Type B pancreatic cell (in vitro differentiated cells): ENCODE measurements around the gene ENPP1. TPM values are rescaled to one million over a fixed set of nuclear protein-coding genes. Genes with fewer than 3 reads are reported as not detected.
A peak's percentile ranks its signal among the peaks of the same experiment; 100 is the strongest.
"Not testable (repeated sequence)": the region's sequence is repeated elsewhere in the genome, so short reads cannot be mapped to it uniquely, and the experiment has no call there.

ENCODE experiments used
- DNase-seq: peaks from one replicate; pipeline ENCODE4 v3.0.0; 2021; ENCODE audit warnings: mixed read lengths; ENCODE audit not compliant: unreplicated experiment; ENCODE audit errors: extremely low spot score
- H3K27ac Mint-ChIP-seq: 2 replicates; pipeline ENCODE4 v1.8.0; 2021; ENCODE audit warnings: mild to moderate bottlenecking, mixed read lengths
- H3K27me3 Mint-ChIP-seq: 2 replicates; pipeline ENCODE4 v1.8.0; 2021; ENCODE audit warnings: mixed read lengths
- H3K36me3 Mint-ChIP-seq: 2 replicates; pipeline ENCODE4 v1.8.0; 2021; ENCODE audit warnings: mixed read lengths
- H3K4me1 Mint-ChIP-seq: one replicate; pipeline ENCODE4 v1.8.0; 2021; ENCODE audit warnings: mixed read lengths; ENCODE audit not compliant: unreplicated experiment
- H3K4me3 Mint-ChIP-seq: 2 replicates; pipeline ENCODE4 v1.8.0; 2021; ENCODE audit warnings: mild to moderate bottlenecking, mixed read lengths
- H3K9me3 Mint-ChIP-seq: 2 replicates; pipeline ENCODE4 v1.8.0; 2021; ENCODE audit warnings: mixed read lengths
- total RNA-seq: library from RNA; stranded (reverse); gene quantifications from 2 replicates; pipeline ENCODE4 v1.2.1, GENCODE V29; 2021; ENCODE audit warnings: low replicate concordance
- TF ChIP-seq, protein P1 (sequence below): fragments of 200-600 bp; sonication (generic); conservative IDR thresholded peaks from 2 replicates; pipeline ENCODE4 v1.5.0; 2021; ENCODE audit warnings: antibody characterized with exemption, mild to moderate bottlenecking

ENPP1 gene
- total RNA-seq, 1 donor from 2014 or later, result 13.4 TPM

DNA sequence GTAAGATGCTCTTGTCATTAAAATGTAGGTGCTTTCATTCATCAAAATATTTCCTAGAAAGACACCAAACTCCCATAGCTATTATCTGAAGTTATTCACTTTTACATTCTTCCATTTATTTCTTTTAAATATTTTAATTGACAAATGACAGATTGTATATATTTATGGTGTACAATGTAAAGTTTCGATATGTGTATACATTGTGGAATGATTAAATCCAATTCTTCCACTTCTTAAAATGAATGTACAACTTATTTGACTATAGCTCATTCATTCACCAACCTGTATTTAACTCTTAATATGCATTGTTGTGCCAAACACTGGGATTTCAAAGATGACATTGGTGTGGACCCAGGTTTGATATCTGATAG, 102.4 kb downstream of the ENPP1 start:
- TF ChIP-seq, protein P1, sequence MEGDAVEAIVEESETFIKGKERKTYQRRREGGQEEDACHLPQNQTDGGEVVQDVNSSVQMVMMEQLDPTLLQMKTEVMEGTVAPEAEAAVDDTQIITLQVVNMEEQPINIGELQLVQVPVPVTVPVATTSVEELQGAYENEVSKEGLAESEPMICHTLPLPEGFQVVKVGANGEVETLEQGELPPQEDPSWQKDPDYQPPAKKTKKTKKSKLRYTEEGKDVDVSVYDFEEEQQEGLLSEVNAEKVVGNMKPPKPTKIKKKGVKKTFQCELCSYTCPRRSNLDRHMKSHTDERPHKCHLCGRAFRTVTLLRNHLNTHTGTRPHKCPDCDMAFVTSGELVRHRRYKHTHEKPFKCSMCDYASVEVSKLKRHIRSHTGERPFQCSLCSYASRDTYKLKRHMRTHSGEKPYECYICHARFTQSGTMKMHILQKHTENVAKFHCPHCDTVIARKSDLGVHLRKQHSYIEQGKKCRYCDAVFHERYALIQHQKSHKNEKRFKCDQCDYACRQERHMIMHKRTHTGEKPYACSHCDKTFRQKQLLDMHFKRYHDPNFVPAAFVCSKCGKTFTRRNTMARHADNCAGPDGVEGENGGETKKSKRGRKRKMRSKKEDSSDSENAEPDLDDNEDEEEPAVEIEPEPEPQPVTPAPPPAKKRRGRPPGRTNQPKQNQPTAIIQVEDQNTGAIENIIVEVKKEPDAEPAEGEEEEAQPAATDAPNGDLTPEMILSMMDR, result no peak
- H3K4me3 Mint-ChIP-seq, result no peak overlapping the region
- H3K9me3 Mint-ChIP-seq, result no peaks in the 10 kb centered on the region
- no peaks in the 10 kb centered on the region for H3K36me3 Mint-ChIP-seq
- no peak overlapping the region for H3K27ac Mint-ChIP-seq
- no peak for DNase-seq
- peaks cover 13% of the 10 kb centered on the region for H3K27me3 Mint-ChIP-seq
- H3K4me1 Mint-ChIP-seq, result no peaks in the 10 kb centered on the region

DNA sequence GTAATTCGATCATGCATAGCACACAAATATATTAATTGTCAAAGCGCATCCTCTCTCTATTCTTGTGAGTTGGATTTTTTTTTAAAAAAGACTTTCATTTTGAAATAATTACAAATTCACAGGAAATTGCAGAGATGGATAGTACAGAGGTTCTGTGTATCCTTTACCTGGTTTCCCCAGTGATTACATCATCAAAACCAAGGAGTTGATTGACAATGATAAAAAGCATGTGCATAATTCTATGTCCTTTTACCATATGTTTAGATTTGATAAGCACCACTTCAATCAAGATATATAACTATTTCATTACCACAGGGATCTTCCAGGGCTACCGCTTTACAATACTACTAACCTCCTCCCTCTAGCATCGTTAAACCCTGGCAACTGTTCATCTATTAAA, 103.1 kb downstream of the ENPP1 start:
- TF ChIP-seq, protein P1, result no peak
- Mint-ChIP-seq H3K27me3 (peaks cover 13% of the 10 kb centered on the region), H3K4me1 (no peaks in the 10 kb centered on the region), H3K36me3 (no peaks in the 10 kb centered on the region), H3K9me3 (no peaks in the 10 kb centered on the region), H3K4me3 (no peak overlapping the region), H3K27ac (no peak overlapping the region)
- DNase-seq, result no peak

DNA sequence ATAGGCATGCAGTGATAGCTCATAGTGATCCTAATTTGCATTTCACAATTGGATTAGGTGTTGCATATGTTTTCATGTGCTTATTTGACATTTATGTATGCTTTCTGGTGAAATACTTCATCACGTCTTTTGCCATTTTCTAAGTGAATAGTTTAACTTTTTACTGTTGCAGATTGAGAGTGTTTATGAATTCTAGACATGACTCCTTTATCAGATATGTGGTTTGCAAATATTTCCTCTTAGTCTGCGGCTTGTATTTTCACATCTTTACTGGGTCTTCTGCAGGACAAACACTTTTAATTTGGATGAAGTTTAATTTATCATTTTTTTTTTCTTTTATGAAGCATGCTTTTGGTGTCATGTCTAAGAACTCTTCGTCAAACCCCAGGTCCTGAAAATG, 104.1 kb downstream of the ENPP1 start:
- TF ChIP-seq, protein P1, result no peak
- Mint-ChIP-seq H3K36me3 (no peaks in the 10 kb centered on the region), H3K4me1 (no peaks in the 10 kb centered on the region), H3K9me3 (no peaks in the 10 kb centered on the region), H3K27me3 (peaks cover 14% of the 10 kb centered on the region), H3K27ac (no peak overlapping the region), H3K4me3 (no peak overlapping the region)
- no peak for DNase-seq

DNA sequence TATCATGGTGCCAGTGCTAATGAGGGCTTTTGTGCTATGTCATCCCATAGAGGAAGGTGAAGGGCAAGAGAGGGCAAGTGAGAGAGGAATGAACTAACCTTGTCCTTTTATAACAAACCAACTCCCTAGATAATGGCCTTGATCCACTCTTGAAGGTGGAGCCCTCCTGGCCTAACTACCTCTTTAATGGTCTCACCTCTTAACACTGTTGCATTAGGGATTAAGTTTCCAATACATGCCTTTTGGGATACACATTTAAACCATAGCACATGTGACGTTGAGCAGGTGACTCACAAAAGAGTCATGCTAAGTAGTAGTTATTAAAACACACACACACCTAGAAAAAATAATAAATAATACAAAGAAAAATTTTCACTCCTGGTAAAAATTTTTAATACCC, 106.4 kb downstream of the ENPP1 start:
- TF ChIP-seq, protein P1, result no peak
- H3K36me3 Mint-ChIP-seq, result no peaks in the 10 kb centered on the region
- DNase-seq, result no peak
- H3K27me3 Mint-ChIP-seq, result peaks cover 11% of the 10 kb centered on the region
- H3K9me3 Mint-ChIP-seq, result no peaks in the 10 kb centered on the region
- H3K27ac Mint-ChIP-seq, result no peak overlapping the region
- H3K4me3 Mint-ChIP-seq, result no peak overlapping the region
- peaks cover 9% of the 10 kb centered on the region for H3K4me1 Mint-ChIP-seq

DNA sequence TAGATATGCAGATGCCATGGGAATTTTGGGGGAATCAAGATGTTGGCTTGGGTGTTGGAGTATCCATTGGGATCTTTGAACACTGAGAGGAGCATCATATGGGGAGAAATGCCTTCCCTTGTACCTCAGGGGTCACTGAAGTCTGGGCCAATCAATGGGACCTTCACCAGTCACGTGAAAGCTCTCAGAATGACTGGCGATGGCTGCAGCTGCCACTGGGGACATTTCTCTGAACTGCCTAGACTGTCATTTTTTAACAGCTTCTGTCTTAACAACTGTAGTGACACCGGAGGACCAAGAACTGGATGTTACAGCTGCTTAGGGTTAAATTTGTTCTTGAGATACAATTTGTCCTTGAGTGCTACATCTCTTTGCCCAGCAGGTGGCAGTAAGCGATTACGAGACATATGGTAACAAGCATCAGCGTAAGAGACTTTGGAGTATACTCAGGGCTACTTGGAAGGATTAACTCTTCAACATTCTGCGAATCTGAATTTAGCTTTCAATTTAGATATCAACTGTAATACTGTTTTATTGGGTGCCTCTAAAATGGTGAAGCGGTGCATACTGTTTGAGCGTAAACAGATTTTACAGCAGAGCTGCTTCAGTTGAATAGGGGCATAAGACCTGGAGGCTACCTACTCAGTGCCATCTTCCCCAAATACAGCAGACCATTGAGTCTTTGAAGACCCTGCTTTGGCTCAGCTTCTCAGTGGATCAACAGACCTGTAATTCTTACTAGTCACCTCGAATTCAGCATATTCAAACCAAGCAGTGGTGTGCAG, 107.3 kb downstream of the ENPP1 start:
- no peak overlapping the region for H3K27ac Mint-ChIP-seq
- no peak for DNase-seq
- peaks cover 9% of the 10 kb centered on the region for H3K4me1 Mint-ChIP-seq
- H3K4me3 Mint-ChIP-seq, result no peak overlapping the region
- TF ChIP-seq, protein P1, result peak; percentile 91
- H3K27me3 Mint-ChIP-seq, result peaks cover 14% of the 10 kb centered on the region
- no peaks in the 10 kb centered on the region for H3K9me3 Mint-ChIP-seq
- H3K36me3 Mint-ChIP-seq, result no peaks in the 10 kb centered on the region

DNA sequence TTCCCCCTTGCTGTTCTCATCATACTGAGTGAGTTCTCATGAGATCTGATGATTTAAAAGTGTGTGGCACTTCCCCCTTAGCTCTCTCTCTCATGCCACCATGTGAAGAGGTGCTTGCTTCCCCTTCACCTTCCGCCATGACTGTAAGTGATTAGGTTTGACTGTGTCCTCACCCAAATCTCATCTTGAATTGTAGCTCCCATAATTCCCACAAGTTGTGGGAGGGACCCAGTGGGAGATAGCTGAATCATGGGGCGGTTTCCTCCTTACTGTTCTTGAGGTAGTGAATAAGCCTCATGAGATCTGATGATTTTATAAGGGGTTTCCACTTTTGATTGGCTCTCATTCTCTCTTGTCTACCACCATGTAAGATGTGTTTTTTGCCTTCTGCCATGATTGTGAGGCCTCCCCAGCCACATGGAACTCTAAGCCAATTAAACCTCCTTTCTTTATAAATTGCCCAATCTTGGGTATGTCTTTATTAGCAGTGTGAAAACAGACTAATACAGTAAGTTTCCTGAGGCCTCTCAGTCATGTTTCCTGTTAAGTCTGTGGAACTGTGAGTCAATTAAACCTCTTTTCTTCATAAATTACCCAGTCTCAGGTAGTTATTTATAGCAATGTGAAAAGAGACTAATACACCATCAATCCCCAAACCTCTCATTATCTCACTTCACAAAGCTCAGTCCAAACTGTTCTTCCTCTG, 108.4 kb downstream of the ENPP1 start:
- H3K4me3 Mint-ChIP-seq, DNase-seq, H3K9me3 Mint-ChIP-seq, H3K4me1 Mint-ChIP-seq, H3K27ac Mint-ChIP-seq, H3K36me3 Mint-ChIP-seq: not testable (repeated sequence)
- peaks cover 11% of the 10 kb centered on the region for H3K27me3 Mint-ChIP-seq
